Measurements from ENCODE around the gene HLA-DMA.

HLA-DMA gene

DNA sequence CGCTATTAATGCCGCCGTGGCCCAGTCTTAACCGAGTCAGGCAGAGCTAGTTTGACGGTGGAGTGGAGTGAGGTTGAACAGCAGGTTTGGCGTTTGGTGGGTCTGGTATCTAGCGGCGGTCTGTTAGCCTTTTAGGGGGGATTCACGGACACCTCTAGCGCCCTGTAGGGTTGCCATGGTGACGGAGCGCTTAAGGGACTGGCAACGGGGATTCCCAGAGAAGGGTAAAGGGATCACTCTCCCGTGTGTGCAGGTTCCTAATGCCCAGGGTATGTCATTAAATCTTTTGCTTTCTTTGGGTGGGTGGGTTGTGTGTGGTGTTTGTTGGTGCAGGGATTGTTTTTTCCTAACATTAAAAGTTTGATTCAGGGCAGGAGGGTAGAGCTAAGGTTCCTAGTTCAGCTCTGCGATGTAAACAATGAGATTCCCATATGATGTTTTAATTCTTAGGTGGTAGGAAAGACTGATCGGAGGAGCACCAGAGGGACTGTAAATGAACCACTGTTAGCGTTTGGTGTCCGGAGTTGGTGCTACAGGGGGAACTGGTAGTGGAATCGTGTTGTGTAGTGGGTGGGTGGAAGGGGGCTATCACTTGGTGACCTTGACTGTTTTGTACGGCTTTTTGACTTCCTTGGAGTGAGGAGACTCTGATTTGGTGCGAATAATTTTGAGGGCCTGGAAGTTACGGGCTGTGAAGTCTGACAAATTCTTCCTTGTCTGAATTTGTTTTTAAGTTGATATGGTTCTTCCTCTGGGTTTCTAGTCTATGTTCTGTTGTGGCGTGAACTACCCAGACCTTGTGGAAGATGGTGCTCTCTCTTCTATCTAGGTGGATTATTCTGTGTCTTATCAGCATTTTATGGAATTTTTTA is 20.5 kb upstream of the HLA-DMA start:
- peak overlapping the region; percentile 100 for H3K27ac ChIP-seq

DNA sequence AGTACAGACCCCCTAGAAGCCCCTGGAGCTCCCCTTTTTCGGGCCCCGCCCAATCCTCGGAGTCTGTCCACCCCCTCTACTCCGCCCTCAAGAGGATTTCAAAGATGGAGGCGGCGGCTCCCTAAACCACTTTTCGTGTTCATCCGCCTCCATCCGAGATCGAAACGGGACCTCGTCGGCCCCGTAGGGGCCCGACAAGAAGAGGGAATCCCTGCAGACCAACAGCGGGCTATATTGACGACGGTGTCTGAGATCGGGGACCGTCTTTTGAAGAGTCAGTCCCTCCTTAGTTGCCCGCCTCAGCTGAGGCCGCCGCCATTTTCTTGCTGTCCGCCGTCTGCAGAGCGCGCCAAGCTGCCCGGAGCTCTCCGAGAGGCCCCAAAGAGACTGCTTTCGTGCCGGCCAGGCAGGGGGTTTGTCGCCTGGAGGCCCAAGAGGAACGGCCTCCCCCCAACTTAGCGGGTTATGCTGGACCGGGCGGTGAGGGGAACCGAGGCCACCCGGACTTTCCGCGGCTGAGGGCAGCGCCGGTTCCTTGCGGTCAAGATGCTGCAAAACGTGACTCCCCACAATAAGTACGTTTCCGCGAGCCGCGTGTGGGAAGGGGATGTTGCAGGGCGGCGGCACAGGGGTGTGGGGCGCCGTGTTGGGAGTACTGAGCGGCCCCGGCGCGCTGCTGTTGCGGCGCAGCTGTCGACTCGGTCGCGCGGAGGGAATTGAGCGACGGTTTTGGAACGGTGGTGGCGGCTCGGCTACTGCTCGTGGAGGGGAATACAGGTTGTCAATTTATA is 19.7 kb upstream of the HLA-DMA start:
- TF ChIP-seq, protein P1, sequence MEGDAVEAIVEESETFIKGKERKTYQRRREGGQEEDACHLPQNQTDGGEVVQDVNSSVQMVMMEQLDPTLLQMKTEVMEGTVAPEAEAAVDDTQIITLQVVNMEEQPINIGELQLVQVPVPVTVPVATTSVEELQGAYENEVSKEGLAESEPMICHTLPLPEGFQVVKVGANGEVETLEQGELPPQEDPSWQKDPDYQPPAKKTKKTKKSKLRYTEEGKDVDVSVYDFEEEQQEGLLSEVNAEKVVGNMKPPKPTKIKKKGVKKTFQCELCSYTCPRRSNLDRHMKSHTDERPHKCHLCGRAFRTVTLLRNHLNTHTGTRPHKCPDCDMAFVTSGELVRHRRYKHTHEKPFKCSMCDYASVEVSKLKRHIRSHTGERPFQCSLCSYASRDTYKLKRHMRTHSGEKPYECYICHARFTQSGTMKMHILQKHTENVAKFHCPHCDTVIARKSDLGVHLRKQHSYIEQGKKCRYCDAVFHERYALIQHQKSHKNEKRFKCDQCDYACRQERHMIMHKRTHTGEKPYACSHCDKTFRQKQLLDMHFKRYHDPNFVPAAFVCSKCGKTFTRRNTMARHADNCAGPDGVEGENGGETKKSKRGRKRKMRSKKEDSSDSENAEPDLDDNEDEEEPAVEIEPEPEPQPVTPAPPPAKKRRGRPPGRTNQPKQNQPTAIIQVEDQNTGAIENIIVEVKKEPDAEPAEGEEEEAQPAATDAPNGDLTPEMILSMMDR (conservative IDR thresholded peaks at IDR 0.05): no peak
- H3K27ac ChIP-seq: peak overlapping the region; percentile 100

More for the DNA sequence above, 20.5 kb upstream of the HLA-DMA start:
- TF ChIP-seq, protein P1 (conservative IDR thresholded peaks at IDR 0.05): no peak

DNA sequence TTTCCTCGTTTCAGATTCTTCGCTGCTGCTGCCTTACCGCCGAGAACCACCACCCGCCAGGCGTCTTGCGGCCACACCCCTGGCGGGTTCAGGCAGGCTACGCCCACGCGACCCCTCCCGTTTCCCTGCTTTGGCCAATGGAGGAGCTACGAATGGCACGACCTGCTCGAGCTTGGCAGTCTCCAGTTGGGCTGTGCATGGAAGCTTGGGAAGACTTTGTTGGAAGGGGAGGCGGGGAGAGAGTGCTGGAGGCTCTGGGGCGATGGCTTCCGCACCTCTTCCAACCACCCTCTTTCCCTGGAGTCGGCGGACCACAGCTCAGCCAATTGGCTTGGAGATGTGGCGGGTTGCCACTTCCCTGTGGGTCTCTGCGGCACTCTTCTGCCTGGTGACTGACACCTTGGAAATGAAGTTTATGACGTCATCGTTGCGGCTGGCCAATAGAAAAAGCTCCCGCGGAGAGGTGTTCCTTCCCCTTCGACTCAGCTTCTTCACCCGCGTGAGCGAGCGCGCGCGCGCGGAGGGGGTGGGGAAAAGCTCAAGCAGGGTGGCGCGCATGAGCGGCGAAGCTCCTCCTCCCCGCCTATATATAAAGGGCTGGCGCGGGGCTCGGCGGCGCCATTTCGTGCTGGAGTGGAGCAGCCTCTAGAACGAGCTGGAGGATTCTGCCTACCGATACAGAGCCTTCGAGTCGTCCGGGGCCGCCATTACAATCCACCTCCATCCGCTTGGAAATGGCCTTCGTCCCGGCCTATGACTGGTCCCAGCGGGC is 18.9 kb upstream of the HLA-DMA start:
- peak overlapping the region; percentile 100 for H3K27ac ChIP-seq
- TF ChIP-seq, protein P1 (conservative IDR thresholded peaks at IDR 0.05): no peak

DNA sequence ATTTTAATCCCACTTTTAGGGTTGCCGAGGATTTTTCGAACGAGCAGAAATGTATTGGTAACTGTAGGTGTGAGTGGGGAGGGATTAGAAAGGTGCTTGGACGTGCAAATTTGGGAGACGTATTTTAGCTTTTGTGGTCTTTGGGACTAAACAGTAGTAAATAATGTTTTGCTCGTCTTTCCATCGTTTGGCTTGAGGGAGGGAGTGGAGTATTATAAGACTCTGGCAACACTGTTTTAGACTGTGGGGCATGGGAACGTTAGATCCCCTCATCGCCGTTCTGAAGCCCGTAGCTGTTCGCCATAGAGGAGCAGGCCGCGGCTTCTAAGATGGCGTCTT is 18.3 kb upstream of the HLA-DMA start:
- H3K27ac ChIP-seq: peak overlapping the region; percentile 100
- TF ChIP-seq, protein P1 (conservative IDR thresholded peaks at IDR 0.05): no peak

DNA sequence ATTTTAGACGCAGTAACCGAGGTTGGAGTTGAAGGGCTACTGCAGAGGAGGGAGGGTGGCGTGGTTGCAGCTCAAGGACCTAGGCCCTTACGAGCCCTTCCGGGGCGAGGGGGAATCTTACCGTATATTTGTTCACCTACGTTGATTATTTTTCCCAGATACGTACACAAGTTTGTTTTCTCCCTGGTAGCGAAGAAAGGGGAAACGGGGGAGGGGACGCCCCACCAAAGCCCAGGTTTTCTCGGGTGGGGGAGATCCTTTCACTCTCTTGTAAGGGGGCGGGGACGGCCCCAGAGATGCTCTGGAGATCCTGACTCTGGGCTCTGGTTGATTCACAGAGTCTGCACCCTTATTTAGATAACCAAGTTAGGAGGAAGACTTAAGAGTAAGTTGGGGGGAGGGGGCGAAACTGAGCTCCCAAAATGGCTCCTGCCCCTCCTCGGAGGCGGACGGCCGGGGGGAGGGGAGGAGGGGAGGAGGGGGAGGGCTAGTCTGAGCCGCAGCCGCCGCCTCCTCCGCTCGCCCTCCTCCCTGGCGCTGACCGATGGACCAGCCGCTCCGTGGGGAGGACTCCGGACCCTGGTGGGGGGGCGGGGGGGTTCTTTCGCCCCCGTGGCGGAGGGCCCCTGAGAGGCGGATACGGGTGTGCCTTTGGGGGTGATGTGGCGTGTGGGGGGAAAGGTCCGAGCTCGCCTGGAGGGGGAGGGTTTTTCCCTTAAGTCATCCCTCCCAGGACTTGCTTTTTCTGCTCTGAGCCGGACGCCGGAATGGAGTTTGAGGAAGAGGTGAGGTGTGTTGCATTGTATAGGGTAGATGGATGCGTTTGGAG is 17.7 kb upstream of the HLA-DMA start:
- H3K27ac ChIP-seq: peak overlapping the region; percentile 100
- TF ChIP-seq, protein P1 (conservative IDR thresholded peaks at IDR 0.05): no peak

DNA sequence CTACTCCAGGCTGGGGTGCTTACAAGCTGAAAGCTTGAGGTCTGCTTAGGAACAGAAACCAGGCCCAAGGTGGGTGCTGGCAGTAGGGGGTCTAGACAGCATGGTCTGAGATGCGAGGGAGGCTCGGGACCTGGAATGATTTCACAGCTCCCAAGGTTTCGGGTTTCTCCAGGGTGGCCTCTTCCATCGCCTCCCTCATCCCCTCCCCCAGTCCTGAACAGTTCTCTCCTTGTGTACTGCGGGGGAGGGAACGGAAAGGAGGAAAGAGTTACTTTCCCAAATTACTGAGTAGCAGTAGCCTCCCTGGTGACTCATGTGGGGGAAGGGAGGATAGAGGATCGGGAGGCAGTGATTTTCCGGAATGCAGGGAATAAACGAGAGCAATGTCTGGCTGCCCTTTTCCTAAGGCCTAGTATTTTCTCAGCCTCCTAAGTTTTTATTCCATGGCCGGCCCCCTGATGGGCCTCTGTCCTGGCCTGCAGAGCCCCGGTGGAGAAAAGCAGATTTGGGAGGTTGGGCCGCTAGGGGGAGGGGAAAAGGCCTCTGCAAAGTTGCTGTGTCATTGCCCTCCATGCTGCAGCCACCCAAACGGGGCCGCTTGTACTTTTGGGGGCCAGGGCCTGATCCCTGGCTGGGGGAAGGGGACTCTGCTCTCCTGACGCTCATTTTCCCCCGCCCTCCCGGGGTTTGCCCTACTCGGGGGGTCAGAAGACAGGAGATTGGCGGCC is 17.0 kb upstream of the HLA-DMA start:
- H3K27ac ChIP-seq: peak overlapping the region; percentile 100
- TF ChIP-seq, protein P1 (conservative IDR thresholded peaks at IDR 0.05): no peak

Measured in VCaP (cell line).